GM21825 (cell line): ENCODE results near the gene LRP5.
"Not testable (repeated sequence)": the region's sequence is repeated elsewhere in the genome, so short reads cannot be mapped to it uniquely, and the experiment has no call there.

ENCODE experiments used
- ATAC-seq: cut with Tn5 transposase; IDR thresholded peaks from one replicate; pipeline ENCODE4 v1.9.1; 2021; ENCODE audit warnings: mild to moderate bottlenecking, moderate library complexity; ENCODE audit not compliant: unreplicated experiment

Gene LRP5

DNA sequence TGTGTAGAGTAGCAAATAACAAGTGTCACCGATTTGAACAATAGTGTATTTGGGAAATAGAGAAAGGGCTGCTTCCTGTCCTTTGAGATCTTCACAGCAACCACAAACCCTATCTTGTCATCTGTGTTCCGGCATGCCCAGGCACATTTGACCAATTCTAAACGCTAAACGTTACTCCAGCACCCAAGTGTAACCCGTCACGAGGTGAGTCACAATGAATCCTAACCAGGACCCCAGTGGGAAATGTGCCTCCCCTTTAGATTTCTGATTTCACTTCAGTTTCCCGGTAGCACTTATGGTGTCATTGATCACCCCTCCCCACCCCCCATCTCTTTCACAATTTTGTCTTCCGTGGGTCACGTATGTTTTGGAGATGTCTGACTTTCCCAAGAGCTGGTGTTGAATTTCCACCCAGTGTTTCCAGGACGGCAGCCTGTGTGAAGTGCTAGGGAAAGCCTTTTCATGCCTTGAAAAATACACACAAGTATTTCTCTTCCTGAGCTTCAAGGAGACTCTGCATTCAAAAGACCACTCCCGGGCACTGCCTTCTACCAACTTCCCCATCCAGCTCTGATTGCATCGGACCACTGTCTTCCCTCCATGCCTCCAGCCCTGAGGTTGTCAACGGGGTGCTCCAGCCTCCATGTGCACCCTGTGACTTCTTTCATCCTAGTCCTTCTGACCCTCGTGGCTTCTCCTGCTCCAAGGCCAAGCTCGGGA is 30.1 kb upstream of the LRP5 start:
- peak; percentile 83 for ATAC-seq

GRCh38 chr11:68282861-68283230 is 29.5 kb upstream of the LRP5 start:
- no peak for ATAC-seq

DNA sequence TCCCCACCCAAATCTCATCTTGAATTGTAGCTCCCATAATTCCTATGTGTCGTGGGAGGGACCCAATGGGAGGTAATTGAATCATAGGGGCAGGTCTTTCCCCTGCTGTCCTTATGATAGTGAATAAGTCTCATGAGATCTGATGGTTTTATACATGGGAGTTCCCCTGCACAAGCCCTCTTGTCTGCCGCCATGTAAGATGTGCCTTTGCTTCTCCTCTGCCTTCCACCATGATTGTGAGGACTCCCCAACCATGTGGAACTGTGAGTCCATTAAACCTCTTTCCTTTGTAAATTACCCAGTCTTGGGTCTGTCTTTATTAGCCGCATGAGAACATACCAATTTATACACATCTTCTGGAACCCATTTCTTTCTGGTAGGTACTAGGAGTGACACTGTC is 27.8 kb upstream of the LRP5 start:
- not testable (repeated sequence) for ATAC-seq

DNA sequence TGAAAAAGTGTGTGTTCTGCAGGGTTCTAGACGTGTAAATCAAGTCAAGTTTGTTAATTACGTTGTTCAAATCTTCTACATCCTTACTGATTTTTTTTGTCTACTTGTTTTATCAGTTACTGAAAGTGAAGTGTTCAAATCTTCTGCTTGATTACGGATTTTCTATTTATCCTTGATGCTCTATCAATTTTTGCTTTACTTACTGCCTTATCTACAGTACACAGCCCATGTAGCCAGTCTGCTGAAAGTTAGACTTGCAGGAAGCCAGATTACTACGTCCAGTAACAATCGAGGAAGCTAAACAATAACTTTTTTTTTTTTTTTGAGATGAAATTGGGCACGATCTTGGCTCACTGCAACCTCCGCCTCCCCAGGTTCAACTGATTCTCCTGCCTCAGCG is 25.0 kb upstream of the LRP5 start:
- no peak for ATAC-seq

- no peak for ATAC-seq
Observed at GRCh38 chr11:68289456-68289855, 22.9 kb upstream of the LRP5 start.

- no peak for ATAC-seq
Observed at GRCh38 chr11:68293708-68294107, 18.7 kb upstream of the LRP5 start.

GRCh38 chr11:68295271-68295670 is 17.1 kb upstream of the LRP5 start:
- no peak for ATAC-seq

- no peak for ATAC-seq
Observed at GRCh38 chr11:68295940-68296339, 16.5 kb upstream of the LRP5 start.

DNA sequence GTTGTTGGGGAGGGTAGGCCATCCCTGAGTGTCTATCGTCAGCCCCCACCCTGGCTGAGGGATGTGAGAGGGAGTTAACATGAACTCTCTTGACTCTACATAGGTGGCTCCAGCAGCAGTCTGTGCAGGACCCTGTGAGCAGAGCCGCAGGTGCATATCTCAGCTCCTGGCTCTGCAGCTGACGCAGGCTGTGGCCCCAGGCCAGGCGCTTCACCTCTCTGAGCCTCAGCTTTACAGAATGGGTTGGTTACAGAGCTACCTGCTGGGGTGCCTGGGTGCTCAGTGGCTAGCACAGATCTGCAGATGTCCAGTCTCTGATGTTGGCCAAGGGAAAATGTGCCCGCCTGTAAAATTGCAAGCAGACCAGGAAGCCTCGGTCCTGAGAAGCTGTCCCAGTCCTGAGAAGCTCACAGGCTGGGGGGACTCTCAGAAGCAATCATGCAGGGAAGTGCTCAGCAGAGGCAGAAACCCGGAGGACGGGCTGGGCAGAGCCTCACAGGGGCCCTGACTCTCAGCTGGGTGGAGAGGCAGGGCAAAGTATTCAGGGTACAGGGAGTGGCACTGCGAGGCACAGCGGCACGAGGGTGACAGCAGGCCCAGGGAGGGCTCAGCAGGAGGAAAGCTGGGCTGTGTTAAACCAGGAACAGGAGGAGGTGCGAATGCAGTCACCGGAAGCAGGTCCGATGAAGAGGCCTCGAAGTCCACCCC is 15.9 kb upstream of the LRP5 start:
- no peak for ATAC-seq

GRCh38 chr11:68297052-68297378 is 15.4 kb upstream of the LRP5 start:
- no peak for ATAC-seq

DNA sequence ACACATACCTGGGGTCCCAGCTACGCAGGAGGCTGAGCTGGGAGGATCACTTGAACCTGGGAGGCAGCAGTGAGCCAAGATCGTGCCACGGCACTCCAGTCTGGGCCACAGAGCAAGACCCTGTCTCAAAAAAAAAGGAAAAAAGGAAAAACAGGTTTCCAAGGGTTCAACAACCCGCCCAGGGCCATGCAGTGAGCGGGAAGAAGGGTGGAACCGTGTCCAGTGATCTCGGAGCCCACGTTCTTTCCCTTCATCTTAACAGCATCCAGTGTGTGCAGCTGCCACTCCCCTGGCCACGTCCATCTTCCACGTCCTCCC is 14.9 kb upstream of the LRP5 start:
- no peak for ATAC-seq

DNA sequence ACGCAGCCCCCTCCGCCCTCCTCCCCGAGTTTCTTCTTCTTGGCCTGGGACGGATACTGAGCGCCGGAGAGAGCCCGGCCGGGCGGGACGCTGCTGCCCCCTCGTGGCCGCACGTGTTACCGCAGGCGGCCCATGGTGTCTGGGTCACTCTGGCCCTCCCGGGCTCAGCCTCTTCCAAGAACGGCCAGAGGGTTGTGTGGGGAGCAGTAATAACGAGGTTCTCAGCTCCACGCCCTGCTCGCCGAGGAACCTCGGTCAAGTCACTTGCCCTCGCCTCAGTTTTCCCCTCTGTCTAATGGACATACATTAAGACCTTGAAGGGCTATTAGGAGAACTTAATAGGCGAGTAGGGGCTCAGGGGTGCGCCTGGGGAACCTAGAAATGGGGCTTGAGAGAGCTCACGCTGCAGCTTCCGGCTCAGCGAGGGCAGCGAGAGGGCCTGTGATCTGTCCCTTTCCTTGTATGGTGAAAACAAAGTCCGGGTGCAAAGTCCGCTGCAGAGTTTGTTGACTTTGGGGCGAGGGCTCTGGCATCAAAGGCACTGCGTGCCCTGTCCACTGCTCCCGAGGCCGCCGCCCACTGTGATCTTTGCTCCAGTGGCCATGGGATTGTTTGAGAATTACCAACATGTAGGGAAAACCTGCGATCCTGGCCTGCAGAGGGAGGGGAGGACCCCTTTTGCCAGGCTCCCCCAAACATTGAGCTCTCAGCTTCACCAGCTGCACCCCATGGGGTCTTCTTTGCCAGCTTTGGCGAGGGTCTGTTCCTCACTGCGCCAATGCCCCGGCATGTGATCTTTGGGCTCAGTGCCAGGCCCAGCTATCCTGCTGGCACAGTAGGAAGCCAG is 14.4 kb upstream of the LRP5 start:
- ATAC-seq = no peak

- no peak for ATAC-seq
Observed at GRCh38 chr11:68298659-68299516, 13.5 kb upstream of the LRP5 start.

DNA sequence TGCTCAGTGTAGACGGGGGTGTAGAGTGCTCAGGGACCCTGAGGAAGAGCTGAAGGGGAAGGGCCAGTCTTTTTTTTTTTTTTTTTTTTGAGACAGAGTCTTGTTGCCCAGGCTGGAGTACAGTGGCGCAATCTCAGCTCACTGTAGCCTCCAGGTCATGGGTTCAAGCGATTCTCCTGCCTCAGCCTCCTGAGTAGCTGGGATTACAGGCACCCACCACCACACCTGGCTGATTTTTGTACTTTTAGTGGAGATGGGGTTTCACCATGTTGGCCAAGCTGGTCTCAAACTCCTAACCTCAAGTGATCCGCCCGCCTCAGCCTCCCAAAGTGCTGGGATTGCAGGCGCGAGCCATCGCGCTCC is 12.9 kb upstream of the LRP5 start:
- ATAC-seq = not testable (repeated sequence)

DNA sequence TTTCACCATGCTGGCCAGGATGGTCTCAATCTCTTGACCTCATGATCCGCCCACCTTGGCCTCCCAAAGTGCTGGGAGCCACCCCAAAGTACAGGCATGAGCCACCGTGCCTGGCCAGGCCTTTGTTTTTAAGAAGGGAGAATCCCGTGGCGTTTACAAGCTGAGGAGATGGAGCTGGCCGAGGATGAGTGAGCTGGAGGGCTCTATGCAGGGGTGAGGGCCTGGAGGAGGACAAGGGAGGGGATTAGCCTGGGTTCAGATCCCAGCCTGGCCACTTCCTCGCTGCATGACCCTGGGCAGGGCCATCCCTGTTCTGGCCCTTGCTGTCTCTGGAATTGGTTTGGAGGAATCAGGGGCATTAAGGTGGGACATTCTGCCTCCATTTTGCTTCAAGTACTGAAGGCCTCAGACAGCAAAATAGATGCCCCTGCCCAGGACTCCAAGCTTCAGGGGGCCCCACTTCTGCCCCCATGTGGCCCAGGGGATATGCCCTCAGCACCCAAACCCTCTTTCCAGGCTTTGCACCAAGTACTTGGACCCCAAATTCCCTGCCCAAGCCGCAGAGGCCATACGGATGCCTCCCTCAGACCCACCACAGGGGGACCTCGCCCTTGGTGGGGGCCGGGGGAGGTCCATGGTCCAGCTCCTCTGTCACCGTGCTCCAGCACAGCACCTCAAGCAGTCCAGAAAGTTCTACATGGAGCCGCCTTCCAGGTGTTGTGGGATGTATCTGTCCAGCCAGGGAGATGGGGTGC is 12.1 kb upstream of the LRP5 start:
- ATAC-seq = no peak

- no peak for ATAC-seq
Observed at GRCh38 chr11:68302256-68302655, 10.1 kb upstream of the LRP5 start.

DNA sequence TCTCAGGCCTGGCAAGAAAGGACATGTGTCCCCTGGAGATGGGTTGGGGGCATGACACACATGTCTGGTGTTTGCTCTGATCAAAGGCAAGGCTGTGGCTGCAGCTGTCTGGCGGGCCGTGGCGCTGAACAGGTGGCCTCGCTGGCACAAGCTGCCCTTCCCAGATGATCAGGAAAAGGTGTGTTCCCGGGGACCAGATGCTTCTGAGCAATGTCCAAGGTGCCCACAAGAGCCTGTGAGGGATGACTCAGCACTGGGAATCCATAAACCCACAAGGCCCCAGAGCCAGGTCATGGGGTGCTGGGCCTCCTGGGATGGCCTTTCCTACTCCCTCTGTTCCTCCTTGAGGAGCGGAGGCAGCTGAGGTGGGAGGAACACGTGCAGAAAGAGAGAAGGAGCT is 9.7 kb upstream of the LRP5 start:
- ATAC-seq = no peak

GRCh38 chr11:68303083-68303482 is 9.3 kb upstream of the LRP5 start:
- no peak for ATAC-seq

GRCh38 chr11:68303982-68304780 is 8.2 kb upstream of the LRP5 start:
- no peak for ATAC-seq

- ATAC-seq = no peak
Observed at GRCh38 chr11:68306636-68307035, 5.8 kb upstream of the LRP5 start.
